DOHH2 (cell line): ENCODE results near the gene IMMP2L.
"Not testable (repeated sequence)": the region's sequence is repeated elsewhere in the genome, so short reads cannot be mapped to it uniquely, and the experiment has no call there.

Experiments used
- H3F3A ChIP-seq: fragments of 200-600 bp; sonication (generic), shearing (Covaris generic); 2 replicates; pipeline ENCODE4 v1.6.0; 2016; ENCODE audit warnings: antibody characterized with exemption, mild to moderate bottlenecking; ENCODE audit not compliant: control insufficient read depth, insufficient read depth
- H3K27ac ChIP-seq: fragments of 200-600 bp; sonication (generic); 2 replicates; pipeline ENCODE4 v1.5.1; 2014; ENCODE audit warnings: low read depth, mild to moderate bottlenecking, low read length, moderate library complexity
- H3K27me3 ChIP-seq: fragments of 200-600 bp; sonication (generic); 2 replicates; pipeline ENCODE4 v1.6.1; 2014; ENCODE audit warnings: mild to moderate bottlenecking, low read length, mixed read lengths; ENCODE audit not compliant: control insufficient read depth
- H3K36me3 ChIP-seq: fragments of 200-600 bp; sonication (generic); 2 replicates; pipeline ENCODE4 v1.6.1; 2014; ENCODE audit warnings: mild to moderate bottlenecking, low read length, moderate library complexity, mixed read lengths; ENCODE audit not compliant: control insufficient read depth
- H3K4me1 ChIP-seq: fragments of 200-600 bp; sonication (generic); 2 replicates; pipeline ENCODE4 v1.6.1; 2014; ENCODE audit warnings: mild to moderate bottlenecking, low read length, mixed read lengths; ENCODE audit not compliant: control insufficient read depth
- H3K4me2 ChIP-seq: fragments of 200-600 bp; sonication (generic); 2 replicates; pipeline ENCODE4 v1.6.0; 2014; ENCODE audit warnings: mild to moderate bottlenecking, low read length, moderate library complexity
- H3K4me3 ChIP-seq: fragments of 200-600 bp; sonication (generic); 2 replicates; pipeline ENCODE4 v1.5.1; 2014; ENCODE audit warnings: mild to moderate bottlenecking, low read length, mixed read lengths
- H3K79me2 ChIP-seq: fragments of 200-600 bp; sonication (generic); 2 replicates; pipeline ENCODE4 v1.6.1; 2014; ENCODE audit warnings: mild to moderate bottlenecking, low read length, mixed read lengths; ENCODE audit not compliant: control insufficient read depth
- H3K9me2 ChIP-seq: fragments of 200-600 bp; sonication (generic); replicated peaks from 2 replicates; pipeline ENCODE4 v1.6.1; 2014; ENCODE audit warnings: mild to moderate bottlenecking, low read length, mixed read lengths; ENCODE audit not compliant: control insufficient read depth
- H3K9me3 ChIP-seq: fragments of 200-600 bp; sonication (generic); 2 replicates; pipeline ENCODE4 v1.6.1; 2014; ENCODE audit warnings: antibody characterized with exemption, low read length, mixed read lengths; ENCODE audit not compliant: control insufficient read depth, insufficient read depth
- H4K20me1 ChIP-seq: fragments of 200-600 bp; sonication (generic); 2 replicates; pipeline ENCODE4 v1.6.0; 2014; ENCODE audit warnings: low read depth, mild to moderate bottlenecking, antibody characterized with exemption, low read length, moderate library complexity; ENCODE audit not compliant: control insufficient read depth, insufficient read depth
- CTCF ChIP-seq: fragments of 200-600 bp; sonication (generic); IDR thresholded peaks from one replicate; pipeline ENCODE4 v1.5.1; 2014; ENCODE audit warnings: antibody characterized with exemption, mild to moderate bottlenecking, low read depth, low read length; ENCODE audit not compliant: poor library complexity, severe bottlenecking
- EZH2phosphoT487 ChIP-seq: fragments of 200-600 bp; sonication (generic); IDR thresholded peaks from 2 replicates; pipeline ENCODE4 v1.6.1; 2017; ENCODE audit warnings: borderline replicate concordance, mild to moderate bottlenecking, antibody characterized with exemption, low read length, moderate library complexity, mixed read lengths

Gene IMMP2L

DNA sequence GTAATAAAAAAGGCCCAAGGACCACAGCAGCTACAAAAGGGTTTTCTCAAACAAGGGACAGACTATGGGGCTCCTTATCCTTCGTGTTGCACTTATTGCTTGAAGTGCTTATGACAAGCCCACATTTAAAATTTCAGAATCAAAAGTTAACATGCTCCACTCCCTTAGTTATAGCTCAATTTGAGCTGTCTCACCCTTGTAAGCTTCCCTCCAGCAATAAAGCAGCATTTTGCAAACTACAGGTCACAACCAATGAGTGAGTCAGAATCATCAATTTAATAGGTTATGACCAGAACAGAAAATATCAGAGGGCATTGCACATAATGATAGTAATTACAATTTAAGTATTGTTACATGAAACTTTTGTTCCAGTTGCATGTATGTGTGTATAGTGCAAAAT is 53.0 kb downstream of the IMMP2L start:
- TF ChIP-seq EZH2phosphoT487: no peak
- Histone ChIP-seq H3K79me2 (no peaks in the 10 kb centered on the region), H3K4me3 (no peak overlapping the region), H3F3A (no peaks in the 10 kb centered on the region), H3K27me3 (no peaks in the 10 kb centered on the region), H3K4me1 (no peaks in the 10 kb centered on the region), H3K4me2 (no peak overlapping the region), H4K20me1 (no peaks in the 10 kb centered on the region), H3K9me2 (no peaks in the 10 kb centered on the region), H3K27ac (no peak overlapping the region), H3K9me3 (no peaks in the 10 kb centered on the region), H3K36me3 (no peaks in the 10 kb centered on the region)

GRCh38 chr7:111508387-111508786 is 53.9 kb downstream of the IMMP2L start:
- H3F3A ChIP-seq: no peaks in the 10 kb centered on the region
- TF ChIP-seq EZH2phosphoT487 (no peak), CTCF (no peak)
- no peaks in the 10 kb centered on the region for H3K9me3 ChIP-seq
- no peaks in the 10 kb centered on the region for H3K36me3 ChIP-seq
- H3K4me2 ChIP-seq: no peak overlapping the region
- H3K27ac ChIP-seq: no peak overlapping the region
- no peaks in the 10 kb centered on the region for H3K9me2 ChIP-seq
- H3K79me2 ChIP-seq: no peaks in the 10 kb centered on the region
- H3K4me1 ChIP-seq: no peaks in the 10 kb centered on the region
- H3K4me3 ChIP-seq: no peak overlapping the region
- H3K27me3 ChIP-seq: no peaks in the 10 kb centered on the region
- H4K20me1 ChIP-seq: no peaks in the 10 kb centered on the region

GRCh38 chr7:111505422-111505821 is 56.9 kb downstream of the IMMP2L start:
- H3K79me2 ChIP-seq, H3K9me2 ChIP-seq, H3F3A ChIP-seq, H3K4me3 ChIP-seq, H3K4me2 ChIP-seq, H3K9me3 ChIP-seq, H4K20me1 ChIP-seq, H3K27me3 ChIP-seq, H3K27ac ChIP-seq, H3K36me3 ChIP-seq, H3K4me1 ChIP-seq: not testable (repeated sequence)

GRCh38 chr7:111501799-111502198 is 60.5 kb downstream of the IMMP2L start:
- H3K4me1 ChIP-seq, H3K9me2 ChIP-seq, H4K20me1 ChIP-seq, H3K27me3 ChIP-seq, H3K36me3 ChIP-seq, H3F3A ChIP-seq, H3K4me3 ChIP-seq, H3K79me2 ChIP-seq, H3K27ac ChIP-seq, H3K9me3 ChIP-seq, H3K4me2 ChIP-seq: not testable (repeated sequence)

GRCh38 chr7:111499027-111499426 is 63.3 kb downstream of the IMMP2L start:
- Histone ChIP-seq H3K4me3 (no peak overlapping the region), H3K79me2 (no peaks in the 10 kb centered on the region), H3K36me3 (no peaks in the 10 kb centered on the region), H3K4me2 (no peak overlapping the region), H3K27me3 (no peaks in the 10 kb centered on the region), H3K9me3 (no peaks in the 10 kb centered on the region), H3F3A (no peaks in the 10 kb centered on the region), H3K4me1 (no peaks in the 10 kb centered on the region), H4K20me1 (no peaks in the 10 kb centered on the region), H3K9me2 (no peaks in the 10 kb centered on the region), H3K27ac (no peak overlapping the region)
- TF ChIP-seq EZH2phosphoT487 (no peak), CTCF (no peak)
